ENCODE data around the gene BCAS3. TPM values are rescaled to one million over a fixed set of nuclear protein-coding genes. Genes with fewer than 3 reads are reported as not detected.
"Not testable (repeated sequence)": the region's sequence is repeated elsewhere in the genome, so short reads cannot be mapped to it uniquely, and the experiment has no call there.

BCAS3 gene
- total RNA-seq, 1 experiment from 2014 or later: 26.3 TPM

- TF ChIP-seq REST (IDR thresholded peaks at IDR 0.05; ENCODE audit: low read depth) (no peak), YY1 (IDR thresholded peaks at IDR 0.05; ENCODE audit: extremely low read depth, insufficient replicate concordance, low read depth, low read length) (no peak), POLR2A (IDR thresholded peaks at IDR 0.05; ENCODE audit: borderline replicate concordance, extremely low read depth, insufficient read depth, insufficient read length) (no peak), EGR1 (IDR thresholded peaks at IDR 0.05; ENCODE audit: low read depth) (no peak), CEBPB (IDR thresholded peaks at IDR 0.05; ENCODE audit: low read depth) (no peak), ZFX (IDR thresholded peaks at IDR 0.05) (no peak), RAD21 (IDR thresholded peaks at IDR 0.05; ENCODE audit: low read depth) (no peak)
- TF ChIP-seq, protein P1, sequence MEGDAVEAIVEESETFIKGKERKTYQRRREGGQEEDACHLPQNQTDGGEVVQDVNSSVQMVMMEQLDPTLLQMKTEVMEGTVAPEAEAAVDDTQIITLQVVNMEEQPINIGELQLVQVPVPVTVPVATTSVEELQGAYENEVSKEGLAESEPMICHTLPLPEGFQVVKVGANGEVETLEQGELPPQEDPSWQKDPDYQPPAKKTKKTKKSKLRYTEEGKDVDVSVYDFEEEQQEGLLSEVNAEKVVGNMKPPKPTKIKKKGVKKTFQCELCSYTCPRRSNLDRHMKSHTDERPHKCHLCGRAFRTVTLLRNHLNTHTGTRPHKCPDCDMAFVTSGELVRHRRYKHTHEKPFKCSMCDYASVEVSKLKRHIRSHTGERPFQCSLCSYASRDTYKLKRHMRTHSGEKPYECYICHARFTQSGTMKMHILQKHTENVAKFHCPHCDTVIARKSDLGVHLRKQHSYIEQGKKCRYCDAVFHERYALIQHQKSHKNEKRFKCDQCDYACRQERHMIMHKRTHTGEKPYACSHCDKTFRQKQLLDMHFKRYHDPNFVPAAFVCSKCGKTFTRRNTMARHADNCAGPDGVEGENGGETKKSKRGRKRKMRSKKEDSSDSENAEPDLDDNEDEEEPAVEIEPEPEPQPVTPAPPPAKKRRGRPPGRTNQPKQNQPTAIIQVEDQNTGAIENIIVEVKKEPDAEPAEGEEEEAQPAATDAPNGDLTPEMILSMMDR (IDR thresholded peaks at IDR 0.05 in 2 of 3, conservative IDR thresholded peaks at IDR 0.05 in 1 of 3; ENCODE audit: borderline replicate concordance in 1 of 3, insufficient read depth in 1 of 3, low read depth in 2 of 3, low read length in 2 of 3): no peak
Observed at GRCh38 chr17:61144617-61145564, 467.2 kb downstream of the BCAS3 start (continued).

DNA sequence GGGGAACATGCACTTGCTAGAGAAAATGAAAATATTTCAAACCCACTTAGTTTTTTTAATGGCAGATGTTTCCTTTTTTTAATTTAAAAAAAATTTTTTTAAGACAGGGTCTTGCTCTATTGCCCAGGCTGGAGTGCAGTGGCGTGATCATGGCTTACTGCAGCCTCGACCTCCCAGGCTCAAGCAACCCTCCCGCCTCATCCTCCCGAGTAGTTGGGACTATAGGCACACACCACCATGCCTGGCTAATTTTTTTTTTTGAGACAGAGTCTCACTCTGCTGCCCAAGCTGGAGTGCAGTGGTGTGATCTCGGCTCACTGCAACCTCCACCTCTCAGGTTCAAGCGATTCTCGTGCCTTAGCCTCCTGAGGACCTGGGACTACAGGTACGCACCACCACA lies 469.2 kb downstream of the BCAS3 start:
- ATAC-seq; H3K4me3 ChIP-seq (replicated peaks in 1 of 2; ENCODE audit: low read depth in 1 of 2, low read length in 2 of 2); H3K9ac ChIP-seq (ENCODE audit: low read length); H4K20me1 ChIP-seq (ENCODE audit: insufficient read depth); DNase-seq (ENCODE audit: low read depth, low spot score); BruUV-seq (replicated peaks); H3K36me3 ChIP-seq (ENCODE audit: control insufficient read depth in 1 of 2, insufficient read depth in 2 of 2, low read length in 2 of 2); H3K4me2 ChIP-seq (ENCODE audit: low read length); H3K79me2 ChIP-seq (ENCODE audit: insufficient read depth, low read length); H3K27me3 ChIP-seq (ENCODE audit: insufficient read depth, low read length); H2AFZ ChIP-seq (ENCODE audit: low read depth, low read length, poor library complexity, severe bottlenecking); RAD21 ChIA-PET (ENCODE audit: low non-redundant PET in 1 of 2, low total read pairs in 2 of 2, uncharacterized antibody in 2 of 2, unreplicated experiment in 2 of 2); H3K4me1 ChIP-seq (ENCODE audit: control insufficient read depth in 1 of 2, insufficient read depth in 2 of 2, low read length in 2 of 2); CTCF ChIA-PET; H3K9me2 ChIP-seq (ENCODE audit: insufficient read depth); H3K27ac ChIP-seq (ENCODE audit: low read depth, low read length); POLR2A ChIA-PET; intact Hi-C loops (cut with micrococcal nuclease); H3K9me3 ChIP-seq (ENCODE audit: control insufficient read depth in 1 of 2, insufficient read depth in 1 of 2, low read depth in 1 of 2, low read length in 2 of 2): not testable (repeated sequence)

Data from HCT116 (cell line).